Sciatic nerve (tissue), 2 donors: ENCODE results near the gene GIT1. TPM values are rescaled to one million over a fixed set of nuclear protein-coding genes. Genes with fewer than 3 reads are reported as not detected.

Experiments
- ATAC-seq: fragments of 200-7000 bp; cut with Tn5 transposase; one replicate; pipeline ENCODE4 v1.9.1; 2020; ENCODE audit warnings: mild to moderate bottlenecking, moderate library complexity
- DNase-seq: peaks from one replicate; pipeline ENCODE4 v3.0.0-alpha.2; 2020; ENCODE audit warnings: low spot score
- intact Hi-C: fragments of 100-400 bp; cut with DNase I; formaldehyde crosslinking; loops from one replicate; pipeline ENCODE4 v1.14.2; 2022
- total RNA-seq: library from RNA; stranded (reverse); fragmentation: NEBNext Ultra II Directional; extraction: Animal tissue kit (Norgen Biotek cat#: 25700); gene quantifications from one replicate; pipeline ENCODE4 v1.2.1, GENCODE V29; 2021
- donor health status: DM: no; HTN: no; CAD: no.
- donor health status: DM: no; HTN: no; CAD: no.

GIT1 gene
- total RNA-seq, 1 donor from 2014 or later: 93.8 TPM

DNA sequence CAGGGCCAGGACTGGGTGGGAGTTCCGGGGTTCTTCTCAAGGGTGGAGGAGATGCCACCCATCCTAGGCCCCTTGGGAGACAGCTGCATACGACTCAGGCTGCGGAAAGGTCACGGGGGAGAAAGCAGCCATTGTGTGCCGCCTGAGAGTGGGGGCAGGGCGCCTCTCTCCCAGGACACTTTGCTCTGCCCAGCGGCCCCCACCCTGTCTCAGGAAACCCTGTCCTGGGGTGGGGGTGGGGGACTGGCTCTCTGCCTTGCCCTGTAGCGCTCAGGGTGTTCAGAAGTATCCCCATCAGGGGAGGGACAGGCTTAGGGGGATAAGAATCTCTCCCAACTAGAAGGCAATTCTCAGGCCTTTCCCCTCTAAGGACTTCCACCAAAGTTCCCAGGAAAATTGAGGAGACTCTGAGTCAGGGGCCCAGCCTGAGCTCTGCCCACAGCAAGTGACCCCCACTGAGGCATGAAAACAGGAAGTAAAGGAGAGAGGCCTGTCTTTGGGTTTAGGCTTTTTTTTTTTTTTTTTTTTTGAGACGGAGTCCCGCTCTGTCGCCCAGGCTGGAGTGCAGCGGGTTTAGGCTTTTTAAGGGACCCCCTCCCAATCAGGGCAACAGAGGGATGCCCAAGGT, 4.9 kb downstream of the GIT1 start:
- DNase-seq (no peak), ATAC-seq (peak; percentile 35)
- intact Hi-C loops: no loop called here

DNA sequence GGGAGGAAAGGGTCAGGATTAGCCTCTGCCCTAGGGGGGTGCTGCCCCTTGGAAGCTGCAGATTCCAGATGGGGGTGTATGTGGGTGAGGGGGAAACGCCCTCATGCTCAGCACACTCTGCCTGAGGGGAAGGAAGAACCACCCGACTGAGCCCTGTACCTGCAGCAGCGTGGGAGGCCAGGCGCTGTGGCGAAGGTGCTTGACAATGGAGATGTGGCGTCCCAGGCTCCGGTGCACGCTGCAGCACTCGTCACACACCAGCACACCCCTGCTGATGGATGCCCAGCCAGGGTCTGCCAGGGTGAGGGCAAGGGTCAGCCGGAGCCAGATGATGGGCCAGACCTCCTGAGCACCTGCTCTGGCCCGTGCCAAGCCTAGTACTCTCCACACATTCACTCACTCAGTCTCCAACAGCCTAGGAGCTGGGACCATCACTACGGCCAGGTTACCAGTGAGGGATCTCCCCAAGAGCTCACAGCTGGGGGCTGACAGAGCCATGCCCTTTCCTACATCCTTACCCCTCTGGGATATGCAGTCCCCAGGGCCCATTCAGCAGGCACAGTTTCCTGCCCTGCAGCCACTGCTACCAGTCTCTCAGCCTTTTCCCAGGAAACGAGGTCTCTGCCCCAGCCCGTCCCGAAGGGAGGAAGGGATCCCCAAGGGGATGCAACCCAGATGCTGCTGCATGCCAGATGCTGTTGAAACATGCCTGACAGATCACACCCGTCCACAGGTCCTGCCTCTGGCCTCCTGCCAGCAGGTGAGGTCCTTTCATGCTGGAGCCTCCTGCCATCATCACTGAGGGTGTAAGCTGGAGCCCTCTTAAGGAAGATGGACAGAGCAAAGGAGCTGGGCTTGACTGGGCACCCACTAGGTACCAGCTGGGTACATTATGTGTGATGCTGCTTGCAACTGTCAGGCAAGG, 5.9 kb downstream of the GIT1 start:
- DNase-seq (no peak), ATAC-seq (no peak)
- intact Hi-C loops: no loop called here

DNA sequence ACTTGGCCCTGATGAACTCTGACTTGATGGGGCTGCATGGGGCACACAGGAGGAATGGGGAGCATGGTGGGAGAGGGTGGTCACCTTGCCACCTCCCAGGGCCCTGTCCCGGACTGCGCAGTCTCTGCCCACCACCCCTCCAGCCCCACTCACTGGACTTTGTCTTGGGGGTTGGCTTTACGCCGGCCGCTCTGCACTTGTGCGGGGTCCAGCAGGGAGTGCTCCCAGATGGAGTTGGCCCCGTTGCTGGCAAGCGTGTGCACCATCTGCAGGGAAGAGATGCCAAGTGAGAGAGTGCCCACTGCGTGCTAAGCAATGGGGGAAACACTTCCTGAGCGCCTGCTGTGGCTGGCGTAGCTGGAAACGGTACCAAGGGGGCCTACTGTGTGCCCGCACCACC, 6.7 kb downstream of the GIT1 start:
- DNase-seq: no peak
- intact Hi-C loops: no loop called here
- ATAC-seq: no peak

DNA sequence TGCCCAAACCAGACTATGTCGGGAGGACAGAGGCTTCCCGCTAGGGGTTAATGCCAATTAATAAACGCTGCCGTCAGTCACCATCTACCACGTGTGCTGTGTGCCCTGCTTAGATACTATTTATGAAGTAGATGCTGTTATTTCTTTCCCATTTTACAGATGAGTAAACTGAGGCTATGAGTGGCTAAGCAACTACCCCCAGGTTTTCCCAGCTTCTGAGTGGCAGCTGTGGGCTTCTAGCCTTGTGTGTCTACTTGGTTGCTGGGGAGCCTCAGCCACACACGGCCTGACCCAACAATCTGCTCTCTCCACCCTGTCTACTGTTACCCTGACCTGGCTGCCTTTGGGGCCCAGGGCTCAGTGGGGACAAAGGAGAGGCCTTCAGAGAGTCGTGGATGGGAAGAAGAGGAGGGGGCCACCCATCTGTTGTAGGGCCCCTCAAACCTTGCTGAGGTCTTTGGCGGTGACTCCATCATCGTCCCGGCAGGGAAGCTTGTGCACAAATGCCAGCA, 7.1 kb downstream of the GIT1 start:
- intact Hi-C loops: no loop called here
- DNase-seq (no peak), ATAC-seq (no peak)

DNA sequence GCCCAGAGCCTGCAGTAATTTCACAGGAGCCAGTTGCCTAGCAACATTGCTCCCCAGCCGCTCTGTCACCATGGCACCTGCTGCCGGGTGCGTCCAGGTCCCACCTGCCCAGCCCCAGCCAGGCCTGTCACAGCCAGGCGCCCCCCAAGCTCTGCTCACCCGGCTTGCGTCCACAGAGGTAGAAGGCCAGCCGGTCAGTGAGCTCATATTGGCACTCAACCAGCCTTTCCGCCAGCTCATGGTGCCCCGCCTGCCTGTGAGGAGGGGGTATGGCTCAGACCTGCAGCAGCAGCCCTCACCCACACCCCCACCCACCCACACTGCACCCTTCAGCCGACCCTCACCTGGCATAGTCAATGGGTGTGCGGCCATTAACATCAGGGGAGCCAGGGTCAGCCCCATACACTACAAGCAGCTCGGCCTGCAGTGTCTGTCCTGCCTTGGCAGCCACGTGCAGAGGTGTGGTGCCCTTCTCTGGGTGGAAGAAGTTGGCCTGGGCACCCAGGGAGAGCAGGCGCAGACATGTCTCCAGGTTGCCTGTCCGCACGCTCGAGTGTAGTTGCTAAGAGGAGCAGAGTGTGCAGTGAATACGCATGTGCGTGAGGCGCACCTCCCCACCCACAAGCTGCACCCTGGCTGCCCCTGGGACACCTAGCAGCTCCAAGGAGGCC, 7.7 kb downstream of the GIT1 start:
- ATAC-seq (no peak), DNase-seq (no peak)
- intact Hi-C loops: no loop called here

DNA sequence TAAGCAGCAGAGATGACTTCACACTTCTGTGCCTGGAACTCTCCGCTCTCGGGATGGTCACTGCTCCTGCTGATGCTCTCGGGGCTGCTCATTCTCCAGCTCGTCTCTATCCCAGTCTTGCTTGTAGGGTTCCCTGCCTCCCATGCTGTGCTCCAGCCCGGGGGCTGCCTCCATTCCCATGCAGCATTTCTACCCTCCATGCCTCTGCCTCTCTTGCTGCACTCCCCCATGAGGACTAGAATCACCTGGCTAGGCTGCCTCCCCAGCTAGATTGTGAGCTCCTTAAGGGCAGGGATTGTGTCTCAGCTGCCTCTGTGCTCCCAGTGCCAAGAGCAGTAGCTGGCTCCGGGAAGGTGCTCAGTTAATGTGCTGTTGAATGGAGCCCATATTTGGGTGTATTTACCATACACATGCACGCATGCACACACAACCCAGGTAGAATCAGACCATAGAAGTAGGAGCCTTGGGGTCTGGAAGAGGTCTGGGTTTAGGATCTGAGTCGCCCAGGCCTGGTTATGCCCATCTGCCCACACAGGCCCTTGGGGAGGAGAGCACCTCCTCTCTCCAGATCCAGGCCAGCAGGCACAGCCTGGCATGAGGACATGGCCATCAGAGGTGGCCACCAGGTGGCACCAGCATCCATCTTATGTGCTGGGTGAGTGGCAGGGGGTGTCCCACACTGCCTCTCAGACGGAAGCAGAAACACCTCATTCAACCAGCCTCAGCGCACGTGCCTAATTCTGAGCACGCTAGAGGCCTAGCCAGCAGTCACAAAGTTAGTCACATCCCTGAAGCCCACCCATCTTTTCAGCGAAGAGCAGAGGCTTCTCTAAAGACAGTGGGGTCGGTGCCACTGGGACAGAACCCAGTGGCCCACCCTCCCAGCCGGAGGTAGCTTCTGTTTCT, 9.3 kb downstream of the GIT1 start:
- intact Hi-C loops: no loop called here
- DNase-seq: peak; percentile 93
- ATAC-seq: peak; percentile 87

DNA sequence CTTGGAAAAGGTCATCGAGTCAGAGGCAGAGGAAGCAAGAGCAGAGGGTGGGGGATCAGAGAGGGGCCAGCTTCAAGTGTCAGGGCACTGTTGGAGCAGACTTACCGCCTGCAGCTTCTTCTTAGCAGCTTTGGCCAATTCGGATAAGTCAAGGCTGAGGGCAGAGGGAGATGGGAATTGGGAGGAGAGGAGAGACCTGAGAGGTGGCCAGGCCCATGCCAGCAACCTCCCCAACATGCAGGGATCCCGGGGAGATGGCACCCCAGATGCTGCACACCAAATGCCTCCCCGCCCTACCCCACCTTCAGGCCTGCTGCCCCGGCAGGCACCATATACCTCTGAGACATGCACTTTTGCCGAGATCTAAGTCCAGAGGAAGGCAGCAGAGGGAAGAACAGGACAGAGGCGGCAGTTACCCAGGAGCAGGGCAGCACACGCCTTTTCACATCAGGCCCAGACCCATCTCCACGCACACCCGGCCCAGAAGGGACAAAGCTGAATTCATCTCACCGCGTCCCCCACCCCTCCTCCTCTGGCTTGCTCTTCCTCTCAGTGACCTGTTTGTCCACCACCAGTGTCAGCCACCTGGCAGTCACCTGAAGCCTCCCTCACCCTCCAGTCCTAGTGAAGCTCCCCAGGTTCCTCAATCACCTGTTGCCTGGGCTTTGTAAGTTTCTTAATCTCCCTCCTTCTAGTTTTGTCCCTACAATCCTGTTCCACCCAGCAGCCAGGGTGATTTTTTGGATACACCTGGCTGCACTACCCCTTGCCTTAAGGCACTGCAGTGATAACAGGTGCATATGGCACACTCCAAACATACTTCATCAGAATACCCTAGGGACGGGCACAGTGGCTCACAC, 10.6 kb downstream of the GIT1 start:
- intact Hi-C loops: no loop called here
- DNase-seq (no peak), ATAC-seq (no peak)

DNA sequence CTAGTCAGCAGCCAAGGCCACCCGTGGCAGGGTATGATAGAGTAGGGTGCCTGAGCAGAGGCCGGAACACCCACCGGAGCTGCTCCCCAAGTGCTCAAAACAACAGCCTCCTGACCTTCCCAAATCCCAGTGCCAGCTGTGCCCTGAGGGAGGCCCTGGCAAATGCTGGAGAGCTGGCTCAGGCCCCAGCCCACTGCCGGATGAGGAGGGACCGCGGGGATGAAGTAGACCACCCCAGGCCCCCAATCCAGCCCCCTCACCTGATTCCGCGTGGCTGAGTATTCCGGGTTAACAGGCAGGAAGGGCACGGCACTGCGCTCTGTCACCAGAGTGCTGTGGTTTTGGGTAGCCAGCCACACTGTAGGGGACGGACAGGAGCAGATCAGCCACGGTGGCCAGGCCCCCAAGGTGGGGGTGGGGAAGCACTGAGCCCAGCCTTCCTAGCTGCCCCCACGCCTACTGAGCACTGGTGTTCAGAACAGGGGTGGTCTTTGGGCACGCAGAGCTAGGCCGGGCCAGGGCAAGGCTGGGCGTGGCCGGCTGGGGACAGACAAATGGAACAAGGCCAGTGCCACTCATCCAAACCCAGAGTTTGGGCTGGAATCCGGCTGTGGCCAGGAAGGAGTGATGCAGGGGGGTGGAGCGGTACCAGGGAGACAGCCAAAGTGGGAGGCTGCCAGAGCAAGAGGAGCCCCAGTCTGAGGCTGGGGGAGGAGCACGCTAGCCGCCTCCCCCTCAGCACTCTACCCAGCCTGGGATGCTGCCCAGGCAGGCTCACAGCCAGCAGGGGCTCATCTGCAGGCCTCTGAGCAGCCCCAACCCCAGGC, 11.8 kb downstream of the GIT1 start:
- ATAC-seq (peak; percentile 6), DNase-seq (no peak)
- intact Hi-C loops: no loop called here

DNA sequence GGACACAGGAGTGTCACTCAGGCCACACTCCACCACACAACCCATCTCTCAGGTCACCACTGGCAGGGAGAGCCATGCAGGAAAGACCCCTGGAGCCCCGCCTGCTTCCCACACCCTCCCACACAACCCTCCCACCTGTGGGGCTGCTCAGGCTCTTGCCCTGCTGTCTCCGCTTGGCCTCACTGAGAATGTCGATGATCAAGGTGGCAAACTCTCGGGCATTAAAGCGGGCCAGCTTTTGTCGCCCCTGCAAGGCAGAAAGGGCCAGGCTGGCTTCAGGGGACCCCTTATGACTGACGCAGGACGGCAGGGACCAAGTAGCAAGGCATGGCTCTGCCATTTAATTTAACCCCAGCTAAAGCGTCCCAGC, 12.5 kb downstream of the GIT1 start:
- DNase-seq (no peak), ATAC-seq (no peak)
- intact Hi-C loops: no loop called here

DNA sequence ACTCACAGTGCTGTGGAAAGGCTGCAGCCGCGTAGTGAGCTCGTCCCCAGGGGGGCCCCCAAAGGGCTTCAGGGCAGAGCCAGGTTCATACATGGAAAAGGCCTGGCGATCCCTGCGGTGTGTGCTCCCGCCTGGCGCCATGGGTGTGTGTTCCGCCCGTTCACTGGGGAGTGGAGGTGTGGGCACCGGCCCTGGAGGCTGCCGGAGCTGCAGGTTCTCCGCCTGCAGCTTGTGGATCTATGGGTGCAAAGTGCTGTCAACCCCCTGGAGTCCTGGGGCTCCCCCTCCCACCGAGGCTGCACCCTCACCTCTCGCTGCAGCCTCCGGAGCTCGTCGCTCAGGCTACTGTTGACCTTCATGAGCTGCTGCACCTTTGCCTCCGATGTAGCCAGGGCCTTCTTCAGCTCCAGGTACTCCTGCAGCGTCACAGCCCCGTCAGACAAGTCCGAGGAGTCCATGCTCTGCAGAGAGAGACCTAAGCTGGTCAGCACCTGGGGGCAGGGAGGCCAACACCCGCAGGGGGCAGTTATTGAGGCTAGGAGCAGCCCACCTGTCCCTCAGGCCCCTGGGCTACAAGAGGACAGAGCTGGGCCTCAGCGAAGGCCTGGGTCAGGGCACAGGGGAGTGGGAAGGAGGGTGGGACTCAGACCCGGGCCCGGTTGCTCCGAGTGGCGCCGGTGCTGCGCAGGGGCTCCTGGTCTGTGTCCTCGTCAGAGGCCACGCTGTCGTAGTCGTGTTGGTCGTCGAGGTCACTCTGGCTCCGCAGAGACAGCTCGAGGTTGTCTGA, 13.0 kb downstream of the GIT1 start:
- intact Hi-C loops: no loop called here
- no peak for DNase-seq
- ATAC-seq: no peak

DNA sequence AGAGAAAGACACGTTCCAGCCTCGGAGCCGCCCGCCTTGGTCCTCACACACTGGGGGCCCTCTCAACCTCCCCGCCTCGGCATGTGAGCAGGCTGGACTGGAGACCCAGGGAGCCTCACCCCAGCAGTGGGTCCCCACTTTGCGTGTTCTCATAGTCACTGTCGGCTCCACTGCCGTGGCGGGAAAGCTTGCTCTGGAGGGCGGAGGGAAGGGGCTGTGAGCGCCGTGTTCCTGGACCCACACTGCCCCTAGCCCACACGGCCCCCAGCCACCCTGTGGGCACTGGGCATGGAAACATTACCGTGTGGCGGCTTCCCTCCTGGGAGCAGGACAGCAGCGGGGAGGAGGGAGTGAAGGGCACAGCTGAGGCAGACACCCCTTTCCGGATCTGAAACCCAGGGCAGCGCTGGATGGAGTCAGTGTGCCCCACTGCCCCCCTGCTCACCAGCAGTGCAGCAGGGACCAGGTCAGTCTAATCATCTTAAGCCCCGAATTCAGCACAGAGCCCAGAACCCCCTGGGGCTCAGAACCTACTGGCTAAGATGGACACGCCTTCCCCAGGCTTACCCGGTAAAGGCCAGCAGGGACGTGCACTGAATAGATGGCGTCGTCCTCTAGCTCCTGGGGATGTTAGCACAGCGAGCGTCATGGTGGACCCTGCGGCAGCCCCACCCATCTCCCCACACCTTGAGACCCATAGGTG, 13.8 kb downstream of the GIT1 start:
- DNase-seq (no peak), ATAC-seq (no peak)
- intact Hi-C loops: no loop called here

DNA sequence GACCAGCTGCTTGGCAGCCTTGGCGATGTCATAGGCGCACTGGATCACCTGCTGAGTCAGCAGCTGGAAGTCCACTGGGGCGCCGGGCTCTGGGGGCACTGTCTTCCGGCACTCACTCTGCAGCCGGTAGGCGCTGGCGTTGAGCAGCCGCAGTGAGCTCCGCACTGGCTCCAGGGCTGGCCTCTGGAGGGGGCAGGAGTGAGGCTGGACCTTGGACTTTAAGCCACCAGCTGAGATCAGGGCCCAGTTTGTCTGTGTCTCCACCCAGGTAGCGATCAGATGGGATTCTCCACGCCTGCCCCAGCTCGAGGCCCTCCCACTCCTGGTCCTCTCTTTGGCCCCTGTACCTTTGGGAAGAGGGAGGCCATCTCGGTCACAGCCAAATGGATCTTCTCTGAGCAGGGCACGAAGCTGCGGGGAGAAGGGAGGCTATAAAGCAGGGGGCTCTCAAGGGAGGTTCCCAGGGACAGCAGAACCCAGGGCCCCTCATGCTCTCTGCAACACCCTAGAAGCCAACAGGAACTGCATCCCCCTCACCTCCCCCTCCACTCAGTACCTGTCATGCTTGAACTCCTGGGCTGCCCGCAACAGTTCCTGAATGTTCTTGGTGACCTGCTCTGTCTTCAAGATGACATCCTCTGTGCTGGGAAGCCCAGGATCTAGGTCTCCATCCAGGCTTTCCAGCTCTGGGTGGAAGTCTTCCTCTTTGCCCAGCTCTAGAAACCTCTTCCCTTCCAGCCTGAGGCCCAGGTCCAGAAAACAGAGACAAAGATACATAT, 14.5 kb downstream of the GIT1 start:
- intact Hi-C loops: no loop called here
- DNase-seq (peak; percentile 58), ATAC-seq (no peak)

DNA sequence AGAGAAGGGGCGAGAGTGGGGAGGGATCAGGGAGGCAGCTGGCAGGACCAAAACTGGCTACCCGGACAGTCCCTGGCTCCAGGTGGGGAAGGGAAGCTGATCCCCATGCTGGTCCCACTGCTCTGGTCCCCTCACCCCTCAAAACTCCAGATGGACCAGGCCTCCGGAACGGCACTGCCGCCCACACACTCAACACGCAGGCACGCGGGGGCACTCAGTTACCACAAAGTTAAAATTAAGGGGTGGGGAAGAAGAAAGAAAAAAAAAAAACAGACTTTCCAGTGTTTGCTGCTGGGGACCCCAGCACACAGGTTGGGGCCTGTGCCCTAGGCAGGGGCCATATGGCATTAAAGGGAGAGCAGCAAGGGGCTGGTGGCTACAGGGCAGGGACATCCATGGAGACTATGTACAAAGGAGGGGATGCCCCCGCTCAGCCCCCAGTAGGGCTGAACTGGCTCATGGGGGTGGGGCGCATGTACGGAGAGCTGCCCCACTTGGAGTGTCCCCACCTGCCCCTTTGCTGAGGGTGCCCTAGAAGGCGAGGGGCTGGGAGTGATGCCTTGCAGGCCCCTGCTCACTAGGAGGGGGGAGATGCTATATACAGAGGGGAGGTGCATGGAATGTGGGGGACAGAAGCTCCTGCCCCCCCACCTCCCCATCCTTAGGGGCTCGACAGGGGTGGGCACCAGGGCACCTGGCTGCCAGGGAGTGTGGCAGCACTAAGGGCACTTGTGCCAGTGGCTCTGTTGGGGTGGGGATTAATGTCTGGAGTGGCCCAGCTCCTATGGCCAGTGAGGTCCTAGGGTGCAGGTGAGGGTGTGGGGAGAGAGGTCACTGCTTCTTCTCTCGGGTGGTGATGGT, 15.3 kb downstream of the GIT1 start:
- DNase-seq (peak; percentile 56), ATAC-seq (no peak)
- intact Hi-C loops: no loop called here

DNA sequence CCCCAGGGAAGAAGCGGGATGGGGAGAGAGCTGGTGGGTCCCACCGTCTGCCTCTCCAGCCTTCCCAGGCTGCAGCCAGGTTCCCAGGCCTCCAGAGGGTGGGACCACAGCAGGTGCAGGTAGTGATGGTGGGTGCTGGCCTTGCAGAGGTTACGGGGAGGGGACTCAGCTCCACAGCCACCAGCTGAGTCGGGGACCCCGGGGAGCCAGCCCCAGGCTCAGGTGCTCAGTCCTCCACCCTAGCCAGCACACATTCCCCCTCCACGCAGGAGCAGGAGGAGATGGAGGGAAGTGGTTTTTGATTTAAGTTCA, 15.9 kb downstream of the GIT1 start:
- ATAC-seq (no peak), DNase-seq (peak; percentile 56)
- intact Hi-C loops: no loop called here
